GM18858 (cell line): ENCODE data around the gene WASHC2A.
"Not testable (repeated sequence)": the region's sequence is repeated elsewhere in the genome, so short reads cannot be mapped to it uniquely, and the experiment has no call there.

Experiments
- ATAC-seq: cut with Tn5 transposase; IDR thresholded peaks from one replicate; pipeline ENCODE4 v1.9.1; 2021; ENCODE audit not compliant: unreplicated experiment

The WASHC2A gene

GRCh38 chr10:50152792-50153272 is 85.1 kb downstream of the WASHC2A start:
- ATAC-seq: no peak

- ATAC-seq: not testable (repeated sequence)
Observed at GRCh38 chr10:50157868-50158267, 90.1 kb downstream of the WASHC2A start.

DNA sequence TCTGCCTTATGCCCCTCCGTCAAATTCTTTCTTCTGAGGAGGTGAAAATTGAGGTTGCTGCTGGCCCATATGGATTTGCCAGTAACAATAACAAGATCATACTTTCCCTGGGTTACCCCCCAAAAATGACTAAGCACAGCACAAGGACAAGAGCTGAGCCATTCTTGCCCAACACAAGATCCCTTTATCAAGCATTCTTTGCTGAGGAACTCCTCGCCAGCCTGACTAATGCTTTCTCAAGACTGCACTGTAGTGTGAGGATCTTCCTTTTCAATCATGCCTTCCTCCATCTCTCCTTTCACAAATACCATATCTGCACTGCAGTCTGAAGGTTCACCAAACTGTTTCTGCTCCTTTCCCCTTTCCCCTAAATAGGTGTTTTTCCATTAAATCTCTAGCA is 92.1 kb downstream of the WASHC2A start:
- not testable (repeated sequence) for ATAC-seq

GRCh38 chr10:50165038-50165437 is 97.3 kb downstream of the WASHC2A start:
- ATAC-seq: not testable (repeated sequence)

DNA sequence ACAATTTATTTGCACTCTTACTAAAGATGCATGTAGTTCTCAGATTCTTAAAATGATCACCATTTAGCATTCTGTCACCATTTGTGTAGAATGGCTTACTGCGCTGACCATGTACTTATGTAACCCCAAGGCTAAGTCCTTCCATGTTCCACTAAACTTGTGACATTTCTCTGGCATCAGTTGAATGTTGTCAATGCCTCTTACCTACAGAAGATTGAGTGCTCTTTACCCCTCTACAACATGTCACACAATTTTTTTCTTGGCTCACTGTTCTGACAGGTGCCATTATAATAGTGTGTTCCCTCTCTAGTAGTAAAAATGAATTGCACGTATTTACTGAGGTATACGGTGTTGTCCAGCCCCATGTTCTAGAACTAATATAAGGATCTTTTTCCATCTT is 100.1 kb downstream of the WASHC2A start:
- not testable (repeated sequence) for ATAC-seq

- ATAC-seq: not testable (repeated sequence)
Observed at GRCh38 chr10:50169506-50169905, 101.8 kb downstream of the WASHC2A start.

GRCh38 chr10:50174788-50175525 is 107.2 kb downstream of the WASHC2A start:
- not testable (repeated sequence) for ATAC-seq
